SU-DHL-6 (cell line): ENCODE data around the gene EGLN2.
A peak's percentile ranks its signal among the peaks of the same experiment; 100 is the strongest.
"Not testable (repeated sequence)": the region's sequence is repeated elsewhere in the genome, so short reads cannot be mapped to it uniquely, and the experiment has no call there.

Source experiments
- H2AFZ ChIP-seq: fragments of 200-600 bp; sonication (generic); 2 replicates; pipeline ENCODE4 v1.6.1; 2014; ENCODE audit warnings: low read depth, mild to moderate bottlenecking, moderate library complexity, mixed read lengths, antibody characterized with exemption, low read length; ENCODE audit not compliant: severe bottlenecking
- H3F3A ChIP-seq: fragments of 200-600 bp; shearing (Covaris generic); 2 replicates; pipeline ENCODE4 v1.6.0; 2016; ENCODE audit warnings: antibody characterized with exemption, mild to moderate bottlenecking; ENCODE audit not compliant: insufficient read depth
- H3K27ac ChIP-seq: fragments of 200-600 bp; sonication (generic); 2 replicates; pipeline ENCODE4 v1.5.1; 2016; ENCODE audit warnings: low read depth, mild to moderate bottlenecking, low read length, moderate library complexity, mixed read lengths
- H3K27me3 ChIP-seq: fragments of 200-600 bp; sonication (generic), shearing (Covaris generic); 2 replicates; pipeline ENCODE4 v1.6.0; 2014; ENCODE audit warnings: mild to moderate bottlenecking, low read length
- H3K36me3 ChIP-seq: fragments of 200-600 bp; sonication (generic); 2 replicates; pipeline ENCODE4 v1.6.1; 2014; ENCODE audit warnings: mild to moderate bottlenecking, low read length, mixed read lengths
- H3K4me2 ChIP-seq: fragments of 300-600, 200-600 bp; shearing (Covaris generic), sonication (generic); 2 replicates; pipeline ENCODE4 v1.6.0; 2014; ENCODE audit warnings: low read length, low read depth, mild to moderate bottlenecking; ENCODE audit not compliant: poor library complexity, severe bottlenecking
- H3K4me3 ChIP-seq: fragments of 200-600 bp; sonication (generic); 2 replicates; pipeline ENCODE4 v1.5.1; 2014; ENCODE audit warnings: antibody characterized with exemption, low read length, mild to moderate bottlenecking, mixed read lengths; ENCODE audit not compliant: insufficient read depth, poor library complexity, severe bottlenecking
- H3K79me2 ChIP-seq: fragments of 200-600 bp; sonication (generic); 2 replicates; pipeline ENCODE4 v1.6.1; 2014; ENCODE audit warnings: mild to moderate bottlenecking, low read length, moderate library complexity; ENCODE audit not compliant: insufficient read depth
- H3K9ac ChIP-seq: fragments of 200-600 bp; sonication (generic); 2 replicates; pipeline ENCODE4 v1.7.0; 2014; ENCODE audit warnings: mild to moderate bottlenecking, low read length
- H3K9me2 ChIP-seq: fragments of 200-600 bp; sonication (generic); replicated peaks from 2 replicates; pipeline ENCODE4 v1.6.1; 2014; ENCODE audit warnings: low read length; ENCODE audit not compliant: insufficient read depth
- H3K9me3 ChIP-seq: fragments of 200-600 bp; sonication (generic); 2 replicates; pipeline ENCODE4 v1.6.1; 2014; ENCODE audit warnings: low read length, mixed read lengths; ENCODE audit not compliant: insufficient read depth
- H4K20me1 ChIP-seq: fragments of 200-600 bp; sonication (generic); 2 replicates; pipeline ENCODE4 v1.6.1; 2014; ENCODE audit warnings: low read depth, mild to moderate bottlenecking, antibody characterized with exemption, low read length, moderate library complexity, mixed read lengths
- EZH2phosphoT487 ChIP-seq: fragments of 200-600 bp; sonication (generic), shearing (Covaris generic); conservative IDR thresholded peaks from 2 replicates; pipeline ENCODE4 v1.6.1; 2018; ENCODE audit warnings: mild to moderate bottlenecking, antibody characterized with exemption, low read length, moderate library complexity, mixed read lengths
- TF ChIP-seq, protein P1 (sequence below): fragments of 200-600 bp; sonication (generic); IDR thresholded peaks from one replicate; pipeline ENCODE4 v1.5.1; 2017; ENCODE audit warnings: antibody characterized with exemption, mild to moderate bottlenecking, low read length, moderate library complexity; ENCODE audit not compliant: insufficient read depth, poor library complexity, severe bottlenecking

EGLN2 gene

DNA sequence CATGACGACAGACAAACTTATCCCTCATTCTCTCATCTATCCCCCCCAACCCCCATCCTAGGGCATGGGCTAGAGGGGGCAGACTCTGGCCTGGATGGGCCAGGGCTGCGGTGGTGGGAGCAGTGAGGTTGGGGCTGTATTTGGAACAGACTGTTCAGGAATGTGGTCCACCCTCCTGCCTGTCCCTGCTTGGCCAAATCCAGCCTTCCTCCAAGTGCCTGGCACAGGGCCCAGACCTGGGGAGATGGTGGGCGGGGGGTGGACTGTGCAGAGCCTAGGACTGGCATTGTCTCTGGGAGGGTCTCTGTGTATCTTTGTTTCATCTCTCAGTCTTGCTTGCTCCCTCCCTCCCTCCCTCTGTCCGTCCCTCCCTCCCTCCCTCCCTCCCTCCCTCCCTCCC is 14.2 kb downstream of the EGLN2 start:
- Histone ChIP-seq H3F3A (no peaks in the 10 kb centered on the region), H3K27ac (no peak overlapping the region), H3K9me3 (no peaks in the 10 kb centered on the region), H2AFZ (no peak overlapping the region), H3K4me2 (no peak overlapping the region), H3K4me3 (no peak overlapping the region), H3K9ac (no peak overlapping the region), H4K20me1 (no peaks in the 10 kb centered on the region), H3K27me3 (no peaks in the 10 kb centered on the region), H3K79me2 (no peaks in the 10 kb centered on the region), H3K9me2 (no peaks in the 10 kb centered on the region), H3K36me3 (no peaks in the 10 kb centered on the region)
- no peak for TF ChIP-seq EZH2phosphoT487
- TF ChIP-seq, protein P1, sequence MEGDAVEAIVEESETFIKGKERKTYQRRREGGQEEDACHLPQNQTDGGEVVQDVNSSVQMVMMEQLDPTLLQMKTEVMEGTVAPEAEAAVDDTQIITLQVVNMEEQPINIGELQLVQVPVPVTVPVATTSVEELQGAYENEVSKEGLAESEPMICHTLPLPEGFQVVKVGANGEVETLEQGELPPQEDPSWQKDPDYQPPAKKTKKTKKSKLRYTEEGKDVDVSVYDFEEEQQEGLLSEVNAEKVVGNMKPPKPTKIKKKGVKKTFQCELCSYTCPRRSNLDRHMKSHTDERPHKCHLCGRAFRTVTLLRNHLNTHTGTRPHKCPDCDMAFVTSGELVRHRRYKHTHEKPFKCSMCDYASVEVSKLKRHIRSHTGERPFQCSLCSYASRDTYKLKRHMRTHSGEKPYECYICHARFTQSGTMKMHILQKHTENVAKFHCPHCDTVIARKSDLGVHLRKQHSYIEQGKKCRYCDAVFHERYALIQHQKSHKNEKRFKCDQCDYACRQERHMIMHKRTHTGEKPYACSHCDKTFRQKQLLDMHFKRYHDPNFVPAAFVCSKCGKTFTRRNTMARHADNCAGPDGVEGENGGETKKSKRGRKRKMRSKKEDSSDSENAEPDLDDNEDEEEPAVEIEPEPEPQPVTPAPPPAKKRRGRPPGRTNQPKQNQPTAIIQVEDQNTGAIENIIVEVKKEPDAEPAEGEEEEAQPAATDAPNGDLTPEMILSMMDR, result no peak

DNA sequence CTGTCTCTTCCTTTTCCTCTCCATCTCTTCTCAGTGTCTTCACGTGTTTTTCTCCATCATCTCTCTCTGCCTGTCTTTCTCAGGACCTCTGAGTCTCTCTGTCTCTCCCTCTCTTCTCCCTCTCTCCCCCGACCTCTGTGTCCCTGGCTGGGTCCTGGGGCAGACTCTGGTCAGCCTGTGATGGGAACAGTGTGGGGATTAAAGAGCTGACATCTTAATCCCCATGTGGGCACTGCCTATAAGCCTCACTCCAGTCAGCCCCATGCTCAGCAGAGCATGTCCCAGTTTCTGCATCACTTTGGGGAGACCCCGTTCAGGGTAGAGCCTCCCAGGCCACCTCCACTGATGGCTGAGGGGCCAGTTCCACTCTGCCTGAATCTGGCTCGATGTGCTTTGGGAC is 16.2 kb downstream of the EGLN2 start:
- Histone ChIP-seq H3K9me2 (no peaks in the 10 kb centered on the region), H3K27ac (no peak overlapping the region), H3K36me3 (no peaks in the 10 kb centered on the region), H2AFZ (no peak overlapping the region), H3K9me3 (no peaks in the 10 kb centered on the region), H3K4me3 (no peak overlapping the region), H3F3A (no peaks in the 10 kb centered on the region), H3K79me2 (no peaks in the 10 kb centered on the region), H3K4me2 (no peak overlapping the region), H4K20me1 (no peaks in the 10 kb centered on the region), H3K9ac (no peak overlapping the region), H3K27me3 (no peaks in the 10 kb centered on the region)
- TF ChIP-seq EZH2phosphoT487, result no peak
- TF ChIP-seq, protein P1, result no peak

DNA sequence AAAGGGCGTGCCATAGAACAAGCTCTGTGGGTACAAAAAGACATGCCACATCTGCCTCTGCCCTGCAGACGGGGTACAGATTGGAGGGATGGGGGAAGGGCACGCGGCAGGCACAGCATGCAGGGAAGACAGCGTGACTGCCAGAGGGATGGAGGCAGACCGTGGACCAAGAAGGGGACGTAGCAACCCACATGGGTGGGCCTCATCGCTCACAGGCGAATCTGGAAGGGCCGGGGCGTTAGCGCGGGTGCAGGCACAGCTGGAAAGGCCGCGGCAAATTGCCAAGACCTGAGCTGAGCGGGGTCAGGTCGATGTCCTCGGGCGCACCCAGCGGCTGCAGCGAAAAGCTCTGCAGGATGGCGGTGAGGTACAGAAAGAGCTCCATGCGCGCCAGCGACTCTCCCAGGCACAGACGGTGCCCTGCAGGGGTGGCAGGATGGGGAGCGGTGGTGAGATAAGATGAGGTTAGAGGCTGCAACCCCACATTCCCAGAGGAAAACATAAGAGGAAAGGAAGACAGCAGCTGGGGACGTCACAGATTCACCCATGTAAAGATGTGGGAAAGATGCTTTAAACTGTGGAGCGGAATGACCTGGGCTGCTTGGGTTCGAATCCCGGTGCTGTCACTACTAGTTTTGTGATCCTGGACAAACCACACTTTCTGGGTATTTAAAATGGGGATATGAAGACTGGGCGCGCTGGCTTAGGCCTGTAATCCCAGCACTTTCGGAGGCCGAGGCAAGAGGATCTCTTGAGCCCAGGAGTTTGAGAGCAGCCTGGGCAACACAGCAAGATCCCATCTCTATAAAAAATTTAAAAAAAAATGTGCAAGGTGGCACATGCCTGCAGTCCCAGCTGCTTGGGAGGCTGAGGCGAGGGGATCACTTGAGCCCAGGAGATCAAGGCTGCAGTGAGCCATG is 19.7 kb downstream of the EGLN2 start:
- H3K79me2 ChIP-seq, H2AFZ ChIP-seq, H3K9ac ChIP-seq, H3K36me3 ChIP-seq, H3K4me2 ChIP-seq, H3K27me3 ChIP-seq, H3F3A ChIP-seq, H3K4me3 ChIP-seq, H3K9me2 ChIP-seq, H3K27ac ChIP-seq, H4K20me1 ChIP-seq, H3K9me3 ChIP-seq: not testable (repeated sequence)

DNA sequence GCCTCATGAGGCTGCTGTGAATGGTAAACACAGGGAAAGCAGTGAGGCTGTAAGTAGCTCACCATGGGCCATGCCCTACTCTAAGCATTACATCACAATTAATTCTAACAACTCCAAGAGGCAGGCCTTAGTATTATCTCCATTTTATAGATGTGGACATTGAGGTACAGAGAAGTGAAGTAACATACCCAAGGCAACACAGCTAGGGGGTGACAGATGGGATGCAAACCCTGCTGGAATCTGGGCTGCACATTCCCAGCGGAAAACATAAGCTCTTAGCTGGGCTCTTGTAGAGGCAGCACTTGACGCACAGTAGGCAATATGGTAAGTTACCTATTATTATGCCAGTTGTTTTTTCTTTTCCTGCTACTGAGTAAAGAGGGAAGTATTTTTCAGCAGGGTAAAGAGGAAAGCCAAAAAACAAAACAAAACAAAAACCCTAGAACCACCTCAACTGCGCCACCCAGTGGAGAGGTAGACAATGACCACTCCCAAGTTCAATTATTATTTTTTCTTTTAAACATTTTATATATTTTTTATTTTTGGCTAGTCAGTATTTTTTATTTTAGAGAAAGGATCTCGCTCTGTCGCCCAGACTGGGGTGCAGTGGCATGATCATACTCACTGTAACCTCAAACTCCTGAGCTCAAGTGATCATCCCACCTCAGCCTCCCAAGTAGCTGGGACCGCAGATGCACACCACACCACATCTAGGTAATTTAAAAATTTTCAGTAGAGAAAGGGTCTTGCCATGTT is 20.7 kb downstream of the EGLN2 start:
- H3K9me2 ChIP-seq, H3K79me2 ChIP-seq, H3K36me3 ChIP-seq, H3K4me3 ChIP-seq, H3K27ac ChIP-seq, H3K4me2 ChIP-seq, H3K9me3 ChIP-seq, H2AFZ ChIP-seq, H4K20me1 ChIP-seq, H3K27me3 ChIP-seq, H3F3A ChIP-seq, H3K9ac ChIP-seq: not testable (repeated sequence)
- TF ChIP-seq, protein P1, result peak; percentile 43
